Esophagus muscularis mucosa (tissue), 4 donors: ENCODE data around the gene DGCR6L. TPM values are rescaled to one million over a fixed set of nuclear protein-coding genes. Genes with fewer than 3 reads are reported as not detected.
"Not testable (repeated sequence)": the region's sequence is repeated elsewhere in the genome, so short reads cannot be mapped to it uniquely, and the experiment has no call there.

Experiments
- DNase-seq: peaks from one replicate; pipeline ENCODE4 v3.0.0-alpha.2; 2017; ENCODE audit errors: extremely low spot score
- H3K27ac ChIP-seq, 4 donors: fragments of 200-600 bp; sonication (generic); replicated peaks in 1 of 4; 1 replicate in 3 of 4; 2 replicates in 1 of 4; pipeline ENCODE4 v1.5.1; 2016 to 2019; ENCODE audit warnings: mild to moderate bottlenecking in 1 of 4
- H3K27me3 ChIP-seq, 4 donors: fragments of 200-600 bp; sonication (generic); one replicate each; pipeline versions ENCODE4 v1.5.1 to v1.6.0; 2016 to 2019
- H3K36me3 ChIP-seq, 4 donors: fragments of 200-600 bp; sonication (generic); one replicate each; pipeline ENCODE4 v1.5.1; 2016 to 2019
- H3K4me1 ChIP-seq, 4 donors: fragments of 200-600 bp; sonication (generic); one replicate each; pipeline ENCODE4 v1.5.1; 2016 to 2019
- H3K4me3 ChIP-seq, 4 donors: fragments of 200-600 bp; sonication (generic); 1 replicate in 2 of 4; 2 replicates in 2 of 4; pipeline ENCODE4 v1.5.1; 2016 to 2019; ENCODE audit warnings: mild to moderate bottlenecking in 4 of 4, moderate library complexity in 1 of 4
- H3K9me3 ChIP-seq, 4 donors: fragments of 200-600 bp; sonication (generic); 1 replicate in 3 of 4; 2 replicates in 1 of 4; pipeline ENCODE4 v1.5.1; 2016 to 2019
- EP300 ChIP-seq: sonication (generic); formaldehyde crosslinking; IDR thresholded peaks from one replicate; pipeline ENCODE4 v1.6.1; 2017; ENCODE audit warnings: antibody characterized with exemption
- POLR2A ChIP-seq: fragments of 450-650 bp; IDR thresholded peaks from one replicate; pipeline ENCODE4 v1.6.1; 2017; ENCODE audit warnings: antibody characterized with exemption, moderate library complexity, mild to moderate bottlenecking, low read depth
- POLR2AphosphoS5 ChIP-seq, 2 donors: sonication (generic); formaldehyde crosslinking; IDR thresholded peaks; one replicate each; pipeline ENCODE4 v1.6.1; 2017; ENCODE audit warnings: antibody characterized with exemption in 2 of 2
- WGBS: methylation state at CpG from one replicate; pipeline ENCODE4 v1.1.5; 2018; 5-methylcytosine and 5-hydroxymethylcytosine counted together
- intact Hi-C: fragments of 100-400 bp; cut with DNase I; formaldehyde crosslinking; loops from one replicate; pipeline ENCODE4 v1.15.1; 2023
- total RNA-seq, 4 donors: library from RNA; depleted of rRNA; stranded (reverse); fragments of >200 nt; gene quantifications; one replicate each; pipeline versions ENCODE4 v1.1.0 to v1.2.1, GENCODE V29; 2016
- TF ChIP-seq, protein P1 (sequence below), 3 experiments: fragments of 200-600 bp in 2 of 3; fragments of 450-650 bp in 1 of 3; sonication (generic) in 2 of 3; IDR thresholded peaks; one replicate each; pipeline ENCODE4 v1.5.1; 2017 to 2019; ENCODE audit warnings: antibody characterized with exemption in 3 of 3, mild to moderate bottlenecking in 2 of 3, moderate library complexity in 1 of 3

Gene DGCR6L
- total RNA-seq, 4 donors from 2014 or later, result 41.5 to 73.0 (median 52.9) TPM

DNA sequence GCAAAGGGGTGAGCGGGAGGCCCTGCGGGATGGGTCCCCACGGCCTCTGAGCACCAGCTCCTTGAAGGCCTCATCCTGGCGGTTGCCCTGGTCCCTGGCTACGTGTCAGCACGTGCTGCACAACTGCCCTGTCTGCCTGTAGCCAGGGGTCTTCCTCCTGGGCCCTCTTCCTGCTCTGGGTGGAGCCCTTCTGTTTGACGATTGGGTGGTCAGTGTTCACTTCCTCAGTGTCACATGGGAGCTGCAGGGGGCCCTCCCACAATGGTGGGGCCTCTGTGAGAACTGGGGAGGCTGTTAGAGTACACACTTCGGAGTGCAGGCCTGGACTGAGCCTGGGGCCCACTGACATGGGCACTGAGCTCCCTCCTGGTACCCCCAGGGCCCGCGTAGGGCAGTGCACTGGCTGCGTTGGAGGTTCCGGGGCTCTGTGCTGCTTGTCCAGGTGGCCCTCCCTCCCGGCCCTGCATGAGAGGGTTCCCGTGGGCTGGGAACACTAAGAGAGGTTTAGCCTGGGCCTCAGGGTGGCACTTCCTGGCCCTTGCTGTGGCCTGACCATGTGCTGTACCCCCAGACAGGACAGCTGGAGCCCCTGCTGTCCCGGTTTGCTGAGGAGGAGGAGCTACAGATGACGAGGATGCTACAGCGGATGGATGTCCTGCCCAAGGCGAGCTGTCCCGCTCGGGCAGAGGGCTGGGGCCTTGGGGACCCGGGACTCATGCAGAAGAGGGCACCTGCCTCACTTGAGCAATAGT, 13.8 kb downstream of the DGCR6L start:
- Histone ChIP-seq H3K27me3 (peaks cover 0 to 54% (median 2%) of the 10 kb centered on the region in 4 donors), H3K9me3 (no peaks in the 10 kb centered on the region), H3K36me3 (no peaks in the 10 kb centered on the region), H3K4me1 (no peaks in the 10 kb centered on the region), H3K27ac (no peak overlapping the region), H3K4me3 (no peak overlapping the region)
- no peak for TF ChIP-seq EP300
- TF ChIP-seq, protein P1, sequence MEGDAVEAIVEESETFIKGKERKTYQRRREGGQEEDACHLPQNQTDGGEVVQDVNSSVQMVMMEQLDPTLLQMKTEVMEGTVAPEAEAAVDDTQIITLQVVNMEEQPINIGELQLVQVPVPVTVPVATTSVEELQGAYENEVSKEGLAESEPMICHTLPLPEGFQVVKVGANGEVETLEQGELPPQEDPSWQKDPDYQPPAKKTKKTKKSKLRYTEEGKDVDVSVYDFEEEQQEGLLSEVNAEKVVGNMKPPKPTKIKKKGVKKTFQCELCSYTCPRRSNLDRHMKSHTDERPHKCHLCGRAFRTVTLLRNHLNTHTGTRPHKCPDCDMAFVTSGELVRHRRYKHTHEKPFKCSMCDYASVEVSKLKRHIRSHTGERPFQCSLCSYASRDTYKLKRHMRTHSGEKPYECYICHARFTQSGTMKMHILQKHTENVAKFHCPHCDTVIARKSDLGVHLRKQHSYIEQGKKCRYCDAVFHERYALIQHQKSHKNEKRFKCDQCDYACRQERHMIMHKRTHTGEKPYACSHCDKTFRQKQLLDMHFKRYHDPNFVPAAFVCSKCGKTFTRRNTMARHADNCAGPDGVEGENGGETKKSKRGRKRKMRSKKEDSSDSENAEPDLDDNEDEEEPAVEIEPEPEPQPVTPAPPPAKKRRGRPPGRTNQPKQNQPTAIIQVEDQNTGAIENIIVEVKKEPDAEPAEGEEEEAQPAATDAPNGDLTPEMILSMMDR (IDR thresholded peaks at IDR 0.05), result no peak
- no peak for TF ChIP-seq POLR2AphosphoS5 (IDR thresholded peaks at IDR 0.05)
- TF ChIP-seq POLR2A, result no peak
- no peak for DNase-seq
- 63% methylated on average over 14 of the region's 21 CpGs for whole genome bisulfite sequencing
- intact Hi-C loops, result no loop called here

DNA sequence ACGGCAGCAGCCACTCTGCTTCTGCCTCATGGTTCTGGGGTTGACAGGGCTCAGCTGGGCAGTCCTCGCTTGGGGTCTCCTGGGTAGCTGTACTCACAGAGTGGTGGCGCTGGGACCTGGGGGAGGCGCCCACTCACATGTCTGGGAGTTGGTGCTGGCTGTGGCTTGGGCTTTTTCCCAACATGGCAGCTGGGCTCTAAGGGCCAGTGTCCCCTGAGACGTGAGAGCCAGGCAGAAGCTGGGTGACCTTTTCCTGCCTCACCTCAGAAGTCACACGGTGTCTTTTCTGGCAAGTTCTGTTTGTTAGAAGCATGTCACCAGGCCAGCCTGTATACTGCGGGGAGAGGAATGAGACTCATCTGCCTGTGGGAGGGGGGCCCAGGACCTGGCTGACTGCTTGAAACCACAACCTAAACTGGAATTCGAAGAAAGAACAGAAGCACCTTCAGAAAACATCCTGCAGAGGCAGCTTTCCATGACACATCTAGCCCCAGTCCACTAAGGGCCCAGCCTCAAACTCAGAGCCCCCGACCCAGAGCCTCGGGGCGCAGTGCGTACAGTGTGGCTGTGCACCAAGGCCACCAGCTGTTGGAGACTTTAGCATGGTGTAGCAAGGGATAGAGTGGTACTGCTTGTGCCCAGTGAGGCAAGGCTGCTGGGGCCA, 14.5 kb downstream of the DGCR6L start:
- intact Hi-C loops, result not testable (repeated sequence)
- WGBS, result 86% methylated on average over 11 of the region's 12 CpGs

DNA sequence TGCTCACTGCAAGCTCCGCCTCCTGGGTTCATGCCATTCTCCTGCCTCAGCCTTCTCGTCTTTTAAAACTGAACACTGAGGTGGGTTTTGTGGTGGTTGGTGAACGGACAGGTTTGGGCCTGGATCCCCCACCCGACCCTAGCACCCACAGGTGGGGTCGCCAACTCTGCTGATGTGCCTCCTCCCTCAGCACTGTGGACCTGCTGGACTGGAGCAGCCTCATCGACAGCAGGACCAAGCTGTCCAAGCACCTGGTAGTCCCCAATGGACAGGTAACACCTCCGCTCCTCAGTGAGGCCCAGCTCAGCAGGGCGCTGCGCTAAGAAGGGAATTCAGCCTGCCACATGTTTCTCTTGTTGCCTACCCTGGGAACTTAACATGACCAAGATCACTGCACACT, 15.2 kb downstream of the DGCR6L start:
- no peak for DNase-seq
- intact Hi-C loops, result no loop called here
- peaks cover 4 to 8% (median 7%) of the 10 kb centered on the region in 4 donors for H3K4me1 ChIP-seq
- peaks cover 0 to 57% (median 2%) of the 10 kb centered on the region in 4 donors for H3K27me3 ChIP-seq
- no peak overlapping the region for H3K4me3 ChIP-seq
- no peak for TF ChIP-seq POLR2A
- TF ChIP-seq, protein P1 (IDR thresholded peaks at IDR 0.05), result no peak
- no peak for TF ChIP-seq POLR2AphosphoS5 (IDR thresholded peaks at IDR 0.05)
- no peak for TF ChIP-seq EP300
- no peaks in the 10 kb centered on the region for H3K9me3 ChIP-seq
- WGBS, result 86% methylated on average over 7 of the region's 9 CpGs
- H3K36me3 ChIP-seq, result no peaks in the 10 kb centered on the region
- no peak overlapping the region for H3K27ac ChIP-seq

More for the DNA sequence above, 14.5 kb downstream of the DGCR6L start:
- H3K27me3 ChIP-seq, result peaks cover 0 to 57% (median 2%) of the 10 kb centered on the region in 4 donors
- not testable (repeated sequence) for H3K9me3 ChIP-seq, H3K4me3 ChIP-seq, H3K27ac ChIP-seq, H3K4me1 ChIP-seq, DNase-seq, H3K36me3 ChIP-seq

DNA sequence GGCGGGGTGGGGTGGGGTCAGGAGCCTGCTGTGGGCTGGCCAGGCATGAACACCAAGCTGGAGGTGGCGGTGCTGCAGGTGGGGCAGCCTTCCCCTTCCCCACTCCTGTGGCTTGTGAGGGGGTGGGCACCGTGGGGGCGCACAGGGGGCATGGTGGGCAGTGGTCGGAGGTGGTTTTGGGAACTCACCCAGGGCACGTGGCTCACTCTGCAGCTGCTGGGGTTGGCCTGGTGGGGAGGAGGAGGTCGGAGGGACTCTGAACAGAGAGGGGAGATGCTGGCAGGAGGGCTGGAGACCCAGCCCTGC, 16.7 kb downstream of the DGCR6L start:
- WGBS, result 67% methylated on average over 6 of the region's 7 CpGs
- H3K4me3 ChIP-seq, H3K36me3 ChIP-seq, H3K9me3 ChIP-seq, DNase-seq, intact Hi-C loops, H3K27ac ChIP-seq: not testable (repeated sequence)
- peaks cover 12 to 20% (median 19%) of the 10 kb centered on the region in 4 donors for H3K4me1 ChIP-seq
- peaks cover 0 to 57% (median 2%) of the 10 kb centered on the region in 4 donors for H3K27me3 ChIP-seq

DNA sequence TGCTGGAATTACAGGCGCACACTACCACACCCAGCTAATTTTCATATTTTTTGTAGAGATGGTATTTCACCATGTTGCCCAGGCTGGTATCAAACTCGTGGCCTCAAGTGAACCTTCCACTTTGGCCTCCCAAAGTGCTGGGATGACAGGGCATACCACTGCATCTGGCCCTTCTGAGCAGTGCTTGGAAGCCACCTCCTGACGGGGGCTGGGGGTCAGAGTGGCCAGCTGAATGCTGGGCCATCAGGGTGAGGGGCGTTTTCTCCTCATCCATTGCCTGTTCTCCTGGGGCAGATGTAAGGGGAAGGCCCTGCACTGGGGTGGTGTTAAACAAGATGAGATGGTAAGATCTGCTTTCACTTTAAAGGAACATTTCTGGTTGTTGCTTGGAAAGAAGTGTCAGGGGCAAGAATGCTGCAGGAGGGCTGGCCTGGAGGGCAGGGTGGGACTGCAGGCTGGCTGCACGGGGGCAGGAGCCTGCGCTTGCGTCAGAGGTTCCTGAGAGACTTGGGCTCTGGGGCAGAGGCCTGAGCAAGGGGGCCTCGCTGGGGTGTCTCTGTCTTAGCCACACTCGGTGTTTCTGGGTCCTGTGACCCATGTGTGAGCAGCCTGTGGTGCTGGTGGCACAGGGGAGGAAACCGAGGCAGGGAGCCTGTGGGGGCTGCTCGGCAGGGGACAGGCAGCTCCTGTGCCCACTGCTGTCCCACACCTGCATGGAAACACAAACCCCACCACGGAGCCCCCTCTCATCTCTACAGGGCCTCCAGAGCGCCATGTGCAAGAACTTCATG, 17.2 kb downstream of the DGCR6L start:
- H3K9me3 ChIP-seq, result no peaks in the 10 kb centered on the region
- no peak overlapping the region for H3K4me3 ChIP-seq
- peaks cover 12 to 20% (median 19%) of the 10 kb centered on the region in 4 donors for H3K4me1 ChIP-seq
- DNase-seq, result no peak
- peaks cover 0 to 57% (median 2%) of the 10 kb centered on the region in 4 donors for H3K27me3 ChIP-seq
- no peaks in the 10 kb centered on the region for H3K36me3 ChIP-seq
- no peak for TF ChIP-seq POLR2A
- TF ChIP-seq, protein P1 (IDR thresholded peaks at IDR 0.05), result no peak
- no peak for TF ChIP-seq POLR2AphosphoS5 (IDR thresholded peaks at IDR 0.05)
- TF ChIP-seq EP300, result no peak
- WGBS, result 84% methylated on average over 6 of the region's 13 CpGs
- intact Hi-C loops, result no loop called here
- H3K27ac ChIP-seq, result no peak overlapping the region
